GM18867 (cell line): ENCODE results near the gene LRP3.

ENCODE experiments used
- ATAC-seq: cut with Tn5 transposase; IDR thresholded peaks from one replicate; pipeline ENCODE4 v1.9.1; 2021; ENCODE audit warnings: mild to moderate bottlenecking, moderate library complexity; ENCODE audit not compliant: unreplicated experiment

The LRP3 gene

DNA sequence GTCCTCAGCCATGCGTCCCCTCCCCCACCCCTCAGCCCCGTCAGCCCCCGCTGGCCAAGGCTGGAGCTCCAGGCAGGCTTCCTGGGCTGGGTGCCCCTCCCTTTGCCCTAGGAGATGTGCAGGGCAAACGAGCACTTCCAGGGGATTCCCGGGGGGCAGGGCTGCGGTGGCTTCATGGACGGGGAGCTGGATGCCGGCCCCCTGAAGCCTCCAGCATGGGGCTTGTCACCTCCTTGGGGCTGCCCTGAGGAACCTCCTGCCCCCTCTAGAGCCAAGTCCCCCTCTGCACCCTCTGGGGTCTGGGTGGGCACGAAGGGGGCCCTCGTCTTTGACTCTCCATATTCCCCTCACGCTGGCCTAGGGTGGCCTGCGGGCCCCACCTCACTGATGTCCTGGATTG is 56.9 kb downstream of the LRP3 start:
- ATAC-seq: no peak

DNA sequence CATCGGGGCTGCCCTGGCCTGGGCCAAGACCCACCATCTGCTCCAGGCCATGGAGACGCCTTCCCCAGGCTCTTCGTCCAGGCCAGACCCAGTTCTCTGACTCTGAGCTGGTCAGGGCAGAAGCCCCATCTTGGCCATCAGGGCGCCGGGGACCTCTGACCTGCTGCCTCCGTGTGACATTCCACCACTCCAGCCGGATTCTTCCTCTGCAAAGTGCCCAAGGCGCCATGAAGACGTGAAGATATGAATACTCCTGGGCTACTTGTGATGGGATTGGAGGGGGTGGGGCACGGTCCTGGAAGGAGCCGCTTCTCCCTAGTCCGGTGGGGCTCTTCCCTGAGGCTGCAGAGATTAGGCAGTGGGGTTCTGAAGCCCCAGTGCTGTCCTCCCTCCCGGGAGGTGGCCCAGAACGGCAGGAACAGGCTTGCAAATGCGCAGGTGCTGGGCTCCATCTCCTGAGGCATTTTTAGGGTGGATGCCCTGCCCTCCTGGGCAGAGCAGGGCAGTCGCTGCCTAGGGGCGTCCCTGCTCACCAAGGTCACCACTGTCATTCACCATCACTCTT is 57.5 kb downstream of the LRP3 start:
- no peak for ATAC-seq

DNA sequence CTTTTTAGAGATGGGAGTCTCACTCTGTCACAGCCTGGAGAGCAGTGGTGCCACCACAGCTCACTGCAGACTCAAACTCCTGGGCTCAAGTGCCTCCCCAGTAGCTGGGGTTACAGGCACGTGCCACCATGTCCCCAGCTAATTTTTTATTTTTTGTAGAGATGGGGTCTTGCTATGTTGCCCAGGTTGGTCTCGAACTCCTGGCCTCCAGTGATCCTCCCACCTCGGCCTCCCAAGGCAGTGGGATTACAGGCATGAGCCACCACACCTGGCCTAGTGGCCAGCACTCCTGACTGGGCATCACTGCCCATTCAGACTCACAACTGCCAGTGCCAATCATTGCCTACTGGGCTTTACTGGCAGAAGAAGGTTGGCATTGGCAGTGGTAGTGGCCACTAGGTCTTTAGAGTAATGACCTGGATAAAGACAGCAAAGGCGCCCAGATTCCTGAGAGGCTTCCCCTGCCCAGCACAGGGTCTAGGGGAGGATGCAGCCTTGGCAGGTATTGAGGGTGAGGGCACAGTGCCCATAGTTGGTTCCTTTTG is 58.4 kb downstream of the LRP3 start:
- no peak for ATAC-seq

DNA sequence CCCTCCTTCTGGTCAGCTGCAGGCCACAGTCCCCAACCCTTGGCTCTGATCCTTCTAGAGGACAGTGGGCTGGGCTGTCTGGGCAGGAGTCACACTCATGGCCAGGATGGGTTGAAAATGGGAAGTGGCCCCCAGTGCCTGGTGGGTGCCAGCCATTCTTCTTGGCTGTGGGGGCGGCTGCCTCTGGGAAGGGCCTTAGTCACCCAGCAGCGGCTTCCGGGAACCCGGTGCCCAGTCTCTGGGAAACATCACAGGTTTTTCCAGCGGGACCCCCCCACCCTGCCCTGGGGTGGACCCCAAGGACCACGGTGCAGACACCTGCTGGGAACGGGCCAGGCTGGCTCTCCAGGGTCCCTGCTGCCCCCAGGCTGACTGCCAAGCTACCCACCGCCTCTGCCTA is 58.8 kb downstream of the LRP3 start:
- ATAC-seq: no peak

DNA sequence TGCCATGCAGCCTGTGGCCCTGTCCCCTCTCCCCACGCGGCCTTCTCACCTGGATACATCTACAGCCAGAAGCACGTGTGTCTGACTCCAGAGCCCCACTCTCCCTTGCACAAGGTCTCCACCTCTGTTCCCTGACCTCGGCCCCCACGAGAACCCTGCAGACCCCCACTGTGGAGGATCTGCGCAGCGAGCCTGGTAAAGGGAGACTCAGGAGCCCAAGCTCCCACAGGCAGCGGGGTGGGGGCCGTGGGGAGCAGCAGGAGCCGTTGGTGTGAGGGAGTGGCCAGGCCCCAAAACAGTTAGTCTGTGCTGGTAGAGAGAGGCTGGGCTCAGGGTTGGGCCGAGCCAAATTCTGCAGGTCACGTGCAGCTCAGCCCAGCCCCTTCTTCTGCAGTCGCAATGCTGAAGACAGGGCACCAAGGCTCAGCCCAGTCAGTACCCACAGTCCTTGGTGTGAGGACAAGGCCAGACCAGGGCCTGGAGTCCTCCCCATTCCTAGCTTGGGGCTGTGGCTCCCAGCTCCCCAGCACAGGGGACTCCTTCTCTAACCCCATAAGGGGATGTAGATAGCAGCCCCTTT is 60.2 kb downstream of the LRP3 start:
- ATAC-seq: no peak

DNA sequence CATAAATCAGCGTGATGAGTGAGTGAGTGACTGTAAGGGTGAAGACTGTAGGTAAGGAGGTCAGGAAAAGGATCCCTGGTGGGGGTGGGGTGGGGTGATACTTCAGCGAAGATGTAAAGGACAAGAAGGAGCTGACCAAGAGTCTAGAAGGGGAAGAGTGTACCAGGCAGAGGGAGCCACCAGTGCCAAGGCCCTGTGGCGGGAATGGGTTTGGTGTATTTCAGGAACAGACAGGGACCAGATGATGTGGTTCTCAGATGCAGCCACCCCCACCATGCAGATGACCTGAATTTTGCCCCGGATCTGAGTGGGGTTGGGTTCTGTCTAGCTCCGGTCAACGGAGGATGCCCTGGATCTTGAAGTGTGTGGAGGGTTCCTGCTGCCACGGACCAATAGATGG is 61.7 kb downstream of the LRP3 start:
- ATAC-seq: no peak

DNA sequence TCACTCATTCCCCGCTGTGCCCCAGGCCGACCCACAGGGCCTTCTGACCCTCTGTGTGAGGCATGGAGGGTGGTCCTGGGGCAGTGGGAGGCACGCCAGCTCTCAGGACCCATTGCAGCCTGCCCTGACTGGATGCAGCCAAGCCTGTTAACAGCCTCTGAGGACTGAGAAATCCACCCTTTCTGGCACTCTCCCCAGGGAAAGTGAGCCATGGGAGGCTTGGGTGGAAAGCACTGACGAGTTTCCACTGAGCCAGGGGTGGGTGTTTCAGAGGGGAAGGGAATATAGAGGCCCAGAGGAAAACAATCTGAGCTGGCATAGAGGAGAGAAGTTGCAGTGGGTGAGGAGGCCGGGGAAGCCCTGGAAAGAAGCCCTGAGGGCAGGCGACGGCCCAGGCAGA is 62.1 kb downstream of the LRP3 start:
- ATAC-seq: no peak

DNA sequence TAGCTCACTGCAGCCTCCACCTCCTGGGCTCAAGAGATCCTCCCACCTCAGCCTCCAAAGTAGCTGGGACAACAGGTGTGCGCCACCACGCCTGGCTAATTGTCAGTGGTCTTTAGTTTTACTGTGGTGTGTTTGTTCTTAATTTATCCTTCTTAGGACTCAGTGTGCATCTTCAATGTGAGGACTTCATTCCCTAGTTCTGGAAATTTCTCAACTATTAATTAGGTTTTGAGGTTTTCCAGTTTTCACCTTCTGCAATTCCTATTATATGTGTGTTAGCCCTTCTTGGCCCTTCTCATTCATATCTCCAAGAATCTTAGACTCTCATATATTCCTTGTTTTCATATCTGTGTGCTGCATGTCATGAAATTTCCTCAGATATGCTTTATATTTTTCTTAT is 63.7 kb downstream of the LRP3 start:
- ATAC-seq: no peak
